Measurements from ENCODE around the gene OBSL1. TPM values are rescaled to one million over a fixed set of nuclear protein-coding genes. Genes with fewer than 3 reads are reported as not detected.

The OBSL1 gene
- total RNA-seq, 1 donor from 2014 or later = 87.0 TPM

- DNase-seq (ENCODE audit: low read depth) = no peak
- no peak overlapping the region for H3K4me3 ChIP-seq (ENCODE audit: low read depth, low read length)
- no peak for TF ChIP-seq CTCF (conservative IDR thresholded peaks at IDR 0.05; ENCODE audit: low read depth, low read length)
Observed at GRCh38 chr2:219501849-219502248, 69.5 kb downstream of the OBSL1 start.

Other genes with a start within 250 kb of the OBSL1 start
- gene RESP18, start 238.8 kb downstream of the OBSL1 start, total RNA-seq = not detected in 2 replicates
- 40.0 and 54.0 TPM in 2 replicates for gene DNPEP, start 183.6 kb downstream of the OBSL1 start, total RNA-seq
- not detected in 2 replicates for gene DES, start 153.2 kb downstream of the OBSL1 start, total RNA-seq
- 4.6 and 28.3 TPM in 2 replicates for gene SPEG, start 136.7 kb downstream of the OBSL1 start, total RNA-seq
- 27.2 and 35.3 TPM in 2 replicates for gene GMPPA, start 72.6 kb downstream of the OBSL1 start, total RNA-seq
- gene ASIC4, start 57.1 kb downstream of the OBSL1 start, total RNA-seq = not detected in 2 replicates
- 96.2 and 122 TPM in 2 replicates for gene CHPF, start 27.7 kb downstream of the OBSL1 start, total RNA-seq
- 1.6 and 1.7 TPM in 2 replicates for gene TMEM198, start 27.5 kb downstream of the OBSL1 start, total RNA-seq
- gene INHA, start 771 bp upstream of the OBSL1 start, total RNA-seq = 0.17 and 0.22 TPM in 2 replicates
- gene STK11IP, start 26.3 kb upstream of the OBSL1 start, total RNA-seq = 18.6 and 35.7 TPM in 2 replicates
- 6.6 and 12.2 TPM in 2 replicates for gene SLC4A3, start 56.1 kb upstream of the OBSL1 start, total RNA-seq